NCI-H510A treated with DMSO at 0.1 percent for 48 hours (cell line): ENCODE measurements around the gene CBX8.
A peak's percentile ranks its signal among the peaks of the same experiment; 100 is the strongest.
"Not testable (repeated sequence)": the region's sequence is repeated elsewhere in the genome, so short reads cannot be mapped to it uniquely, and the experiment has no call there.

Experiments used
- DNase-seq: peaks from one replicate; lab custom pipeline; 2025; lab: John Stamatoyannopoulos, UW

CBX8 gene

DNA sequence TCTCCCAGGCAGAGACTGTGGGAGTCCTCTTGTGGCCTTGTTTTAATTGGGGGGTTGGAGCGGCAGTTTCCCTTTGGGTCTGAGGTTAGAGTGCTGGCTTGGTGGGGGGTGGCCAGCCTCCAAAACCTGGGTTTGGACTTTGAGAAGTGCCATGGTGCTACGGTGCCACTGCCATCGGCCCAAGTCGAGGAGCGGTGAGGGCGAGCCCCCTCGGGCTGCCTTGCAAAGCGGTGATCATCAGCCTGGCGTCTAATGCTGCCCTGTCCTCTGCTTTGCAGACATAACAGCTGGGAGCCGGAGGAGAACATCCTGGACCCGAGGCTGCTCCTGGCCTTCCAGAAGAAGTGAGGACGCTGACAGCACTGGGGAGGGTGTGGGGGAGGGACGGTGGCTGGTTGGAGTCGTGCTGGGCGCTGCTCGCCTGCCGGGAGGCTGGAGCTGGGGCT, 17.8 kb downstream of the CBX8 start:
- no peak for DNase-seq

DNA sequence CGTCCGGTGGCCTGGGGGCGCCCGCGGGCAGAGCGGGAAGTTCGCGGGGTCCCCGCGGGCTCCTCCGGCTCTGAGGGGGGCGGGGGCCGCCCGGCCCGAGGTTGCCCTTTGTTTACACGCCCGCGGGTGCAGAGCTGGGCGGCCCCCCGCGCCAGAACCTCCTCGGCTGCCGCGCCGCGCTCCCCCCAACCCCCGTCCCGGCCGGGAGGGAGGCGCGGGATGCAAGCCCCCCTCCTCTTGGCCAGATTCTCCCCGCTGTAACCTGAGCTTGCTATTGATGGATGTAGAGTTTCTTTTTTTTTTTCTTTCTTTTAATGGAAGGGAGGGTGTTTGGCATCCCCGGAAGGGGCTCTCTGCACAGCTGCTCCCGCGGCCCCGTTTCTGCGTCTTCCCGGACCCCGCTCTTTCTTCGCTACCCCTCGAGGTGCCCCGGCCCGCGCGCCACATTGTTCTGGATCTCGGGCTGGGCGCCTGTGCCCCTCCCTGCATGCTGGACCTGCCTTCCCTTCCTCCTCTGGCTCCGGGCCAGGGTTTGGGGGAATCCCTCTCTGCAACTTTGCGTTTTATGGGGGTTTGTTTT, 18.3 kb downstream of the CBX8 start:
- DNase-seq = peak; percentile 45

DNA sequence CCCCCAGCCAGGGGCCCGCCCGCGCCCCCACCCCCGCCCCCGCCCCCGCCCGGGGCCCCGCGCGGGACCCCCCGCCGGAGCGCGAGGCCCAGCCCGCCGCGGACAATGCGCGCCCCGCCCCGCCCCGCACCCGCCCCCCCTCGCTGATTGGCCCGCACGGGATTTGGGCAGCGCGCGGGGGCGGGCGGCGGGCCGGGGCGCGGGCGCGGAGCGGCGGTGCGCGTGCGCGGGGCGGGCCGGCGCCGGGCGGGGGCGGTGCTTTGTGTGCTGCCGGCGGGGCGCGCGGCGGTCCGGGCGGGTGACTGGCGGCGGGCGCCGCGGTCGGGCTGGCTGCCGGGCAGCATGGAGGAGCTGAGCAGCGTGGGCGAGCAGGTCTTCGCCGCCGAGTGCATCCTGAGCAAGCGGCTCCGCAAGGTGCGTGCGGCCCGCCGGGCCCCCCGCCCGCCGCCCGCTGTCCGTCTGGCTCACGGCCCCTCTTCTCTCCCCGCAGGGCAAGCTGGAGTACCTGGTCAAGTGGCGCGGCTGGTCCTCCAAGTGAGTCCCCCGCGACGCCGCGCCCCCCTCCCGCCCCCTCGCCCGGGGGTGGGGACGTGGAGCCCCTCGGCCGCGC, 18.9 kb downstream of the CBX8 start, which contains the start of gene CBX2:
Gene CBX2 (plus strand): TSS at position 255 of the 610 bp plus-strand sequence. CDS start 88 bp downstream, at position 343.
- peak; percentile 55 for DNase-seq

DNA sequence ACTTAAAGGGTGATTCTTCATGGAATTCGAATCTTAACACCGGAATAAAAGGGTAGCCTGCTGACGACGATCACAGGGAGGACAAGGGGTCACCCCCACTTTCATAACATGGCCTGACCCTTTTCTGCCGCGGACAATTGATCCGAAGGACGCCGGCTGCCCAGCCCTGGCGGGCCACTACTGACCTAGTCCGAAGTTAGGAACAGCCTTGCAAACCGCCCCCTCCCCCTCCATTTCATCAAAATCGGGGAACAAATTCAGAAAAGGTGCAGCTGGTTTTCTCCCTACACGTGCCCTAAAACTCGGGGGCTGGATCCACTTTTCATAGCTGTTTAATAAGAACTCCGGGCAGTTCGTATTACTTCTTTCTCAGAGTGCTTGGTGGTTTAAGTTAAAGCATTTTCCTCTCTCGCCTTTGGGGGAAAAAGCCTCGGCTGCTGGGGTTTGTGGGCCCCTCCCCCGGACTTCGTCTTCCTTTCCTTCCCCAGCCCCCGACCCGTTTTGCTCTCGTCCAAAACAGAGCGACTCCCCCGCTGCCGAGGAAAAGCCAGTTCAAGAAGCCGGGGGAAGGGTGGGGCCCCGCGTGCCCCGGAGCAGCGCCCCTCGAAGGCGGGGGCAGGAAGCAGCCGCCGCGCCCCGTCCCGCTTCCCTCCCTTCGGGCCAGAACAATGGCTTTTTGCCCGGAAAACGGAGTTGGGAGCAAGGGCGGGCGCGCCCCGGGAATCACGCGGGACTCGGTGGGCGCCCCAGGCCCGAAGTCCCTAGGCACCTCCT, 19.6 kb downstream of the CBX8 start:
- DNase-seq = no peak

DNA sequence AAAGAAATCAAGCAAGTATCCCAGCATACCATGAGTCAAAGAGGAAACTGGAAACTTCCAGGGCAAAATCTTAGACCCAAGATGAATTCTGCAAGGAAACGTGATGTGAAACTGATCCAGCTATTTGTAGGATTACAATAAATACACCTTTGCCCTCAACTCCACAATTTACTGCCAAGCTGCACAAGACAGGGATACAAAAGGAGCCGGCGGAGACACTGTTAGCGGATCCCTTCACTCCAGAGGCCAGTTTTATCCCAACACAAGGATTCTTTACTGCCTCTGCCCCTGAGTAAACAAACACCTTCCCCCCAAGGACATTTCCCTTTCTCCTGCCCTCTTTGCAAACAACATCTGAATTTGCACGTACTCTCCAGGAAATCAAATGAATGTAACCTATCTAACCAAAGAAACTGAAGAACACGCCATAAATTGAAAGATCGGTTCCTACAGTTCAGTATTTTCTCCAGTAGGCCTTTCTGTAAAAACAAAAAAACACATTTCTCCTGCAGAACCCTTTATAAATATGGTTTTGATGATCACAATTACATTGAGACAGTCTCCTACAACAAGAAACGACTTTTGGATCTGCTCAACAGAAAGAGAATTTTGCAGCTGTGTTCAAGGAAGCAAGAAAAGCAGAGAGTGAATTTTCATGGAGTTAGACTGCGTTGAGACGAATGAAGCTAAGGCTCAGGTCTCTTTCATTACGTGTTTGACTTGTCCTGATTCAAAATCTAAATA, 20.3 kb downstream of the CBX8 start:
- DNase-seq = no peak

DNA sequence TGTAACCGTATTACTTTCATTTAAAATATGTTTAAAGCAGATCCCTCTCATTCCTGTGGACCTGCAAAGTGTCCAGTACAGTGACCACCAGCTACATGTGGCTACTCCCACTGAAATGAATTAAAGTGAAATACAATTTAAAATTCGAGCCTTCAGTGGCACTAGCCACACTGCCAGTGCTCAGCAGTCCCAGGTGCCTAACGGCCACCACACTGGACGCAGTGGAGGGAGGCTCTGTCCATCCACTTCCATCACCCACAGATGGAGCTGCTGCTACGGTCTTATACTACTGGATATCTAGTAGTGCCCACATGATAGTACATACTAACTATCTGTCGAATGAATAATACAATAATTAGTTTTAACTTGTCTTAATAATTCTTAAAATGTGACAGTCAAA, 21.2 kb downstream of the CBX8 start:
- no peak for DNase-seq

DNA sequence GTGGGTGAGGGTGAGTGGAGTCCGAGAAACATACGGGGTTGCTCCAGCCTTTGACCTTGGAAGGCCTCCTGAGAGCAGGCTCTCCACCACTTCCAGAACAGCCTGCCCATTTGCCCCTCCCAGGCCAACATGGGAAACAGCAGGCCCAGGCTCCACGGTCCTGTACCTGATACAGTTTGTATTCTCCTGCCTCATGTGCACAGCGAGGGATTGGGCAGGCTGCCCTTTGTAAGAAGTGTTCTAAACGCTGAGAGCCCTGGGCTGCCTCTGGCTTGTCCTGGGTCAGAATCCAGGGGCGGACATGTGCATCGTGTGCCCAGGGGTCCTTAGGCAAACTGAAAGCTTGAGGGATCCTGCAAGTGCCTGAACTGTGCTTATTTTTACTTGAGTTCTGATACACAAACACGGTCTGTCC, 22.3 kb downstream of the CBX8 start:
- DNase-seq = no peak

DNA sequence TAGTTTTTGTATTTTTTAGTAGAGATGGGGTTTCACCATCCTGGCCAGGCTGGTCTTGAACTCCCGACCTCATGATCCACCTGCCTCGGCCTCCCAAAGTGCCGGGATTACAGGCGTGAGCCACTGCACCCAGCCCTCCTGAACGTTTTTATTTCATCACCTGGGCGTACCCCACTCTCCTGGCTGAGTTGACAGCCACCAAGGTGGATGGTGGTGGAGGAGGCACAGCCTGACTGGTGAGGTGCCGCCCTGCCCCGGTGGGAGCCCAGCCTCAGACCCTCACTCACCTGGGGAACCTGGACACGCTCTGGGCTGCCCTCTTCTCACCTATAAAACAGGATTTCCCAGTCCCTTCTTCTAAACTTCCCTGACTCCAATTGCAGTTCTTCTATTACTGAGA, 24.2 kb downstream of the CBX8 start:
- DNase-seq = not testable (repeated sequence)

DNA sequence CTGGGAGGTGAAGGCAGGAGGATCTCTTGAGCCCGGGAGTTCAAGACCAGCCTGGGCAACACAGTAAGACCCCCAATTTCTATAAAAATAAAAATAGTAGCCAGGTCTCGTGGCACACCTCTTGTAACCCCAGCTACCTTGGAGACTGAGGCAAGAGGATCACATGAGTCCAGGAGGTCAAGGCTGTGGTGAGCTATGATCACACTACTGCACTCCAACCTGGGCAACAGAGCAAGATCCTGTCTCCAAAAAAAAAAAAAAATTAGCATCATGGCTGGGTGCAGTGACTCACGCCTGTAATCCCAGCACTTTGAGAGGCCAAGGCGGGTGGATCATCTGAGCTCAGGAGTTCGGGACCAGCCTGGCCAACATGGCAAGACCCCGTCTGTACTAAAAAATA, 25.6 kb downstream of the CBX8 start:
- no peak for DNase-seq

DNA sequence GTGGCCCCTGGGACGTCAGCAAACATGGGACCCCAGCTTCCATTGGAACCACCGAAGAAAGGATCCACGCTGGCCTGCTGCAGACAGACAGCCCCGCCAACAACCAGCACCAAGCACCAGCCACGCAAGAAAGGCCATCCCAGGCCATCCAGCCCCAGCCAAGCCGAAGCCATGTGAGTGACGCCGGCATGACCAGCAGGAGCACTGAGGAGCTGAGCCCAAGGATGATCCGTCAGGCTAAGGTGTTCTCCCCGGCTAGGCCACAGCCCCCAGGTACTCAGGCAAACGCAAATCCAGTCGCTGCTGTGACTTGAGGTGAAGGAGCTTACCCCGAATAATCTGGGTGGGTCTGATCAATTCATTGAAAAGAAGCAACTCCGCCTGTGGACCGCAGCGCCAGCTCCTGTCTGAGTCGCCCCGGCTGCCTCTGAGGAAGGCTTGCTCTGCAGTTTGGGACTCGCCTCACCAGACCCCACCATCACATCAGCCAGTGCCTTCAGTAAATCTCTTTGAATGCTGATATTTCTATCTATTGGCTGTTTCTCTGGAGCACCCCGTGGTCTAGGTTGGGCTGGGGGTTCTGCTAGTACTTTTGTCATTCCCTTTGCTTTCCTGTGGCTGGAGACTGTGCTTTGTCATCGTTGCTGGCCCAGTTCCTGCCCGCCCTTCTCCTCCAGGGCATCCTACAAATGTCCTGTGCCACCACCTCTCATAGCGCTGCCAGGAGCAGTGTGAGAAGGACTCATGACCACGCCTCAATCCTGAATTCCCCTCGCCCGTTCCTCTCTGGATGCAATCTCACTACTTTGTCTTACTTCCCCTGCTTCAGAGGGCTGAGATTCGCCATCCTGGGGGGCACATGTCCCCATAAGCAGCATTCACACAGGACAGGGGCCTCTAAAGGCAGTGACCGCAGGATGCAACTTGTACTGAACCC, 27.0 kb downstream of the CBX8 start:
- DNase-seq = no peak

DNA sequence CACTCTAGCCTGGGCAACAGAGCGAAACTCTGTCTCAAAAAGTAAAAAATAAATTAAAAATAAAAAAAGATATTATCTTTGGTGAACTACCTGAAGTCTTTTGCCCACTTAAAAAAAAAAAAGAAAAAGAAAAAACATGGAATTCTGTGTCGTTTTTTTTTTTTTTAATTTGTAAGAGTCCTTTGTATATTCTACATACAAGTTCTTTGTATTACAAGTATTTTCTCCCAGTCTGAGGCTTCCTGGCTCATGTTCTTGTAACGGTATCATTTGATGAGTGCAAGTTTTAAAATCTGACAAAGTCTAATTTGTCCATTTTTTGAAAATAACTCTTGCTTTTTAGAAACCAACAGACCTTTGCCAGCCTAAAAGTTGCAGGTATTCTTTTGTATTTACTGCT, 31.2 kb downstream of the CBX8 start:
- no peak for DNase-seq

DNA sequence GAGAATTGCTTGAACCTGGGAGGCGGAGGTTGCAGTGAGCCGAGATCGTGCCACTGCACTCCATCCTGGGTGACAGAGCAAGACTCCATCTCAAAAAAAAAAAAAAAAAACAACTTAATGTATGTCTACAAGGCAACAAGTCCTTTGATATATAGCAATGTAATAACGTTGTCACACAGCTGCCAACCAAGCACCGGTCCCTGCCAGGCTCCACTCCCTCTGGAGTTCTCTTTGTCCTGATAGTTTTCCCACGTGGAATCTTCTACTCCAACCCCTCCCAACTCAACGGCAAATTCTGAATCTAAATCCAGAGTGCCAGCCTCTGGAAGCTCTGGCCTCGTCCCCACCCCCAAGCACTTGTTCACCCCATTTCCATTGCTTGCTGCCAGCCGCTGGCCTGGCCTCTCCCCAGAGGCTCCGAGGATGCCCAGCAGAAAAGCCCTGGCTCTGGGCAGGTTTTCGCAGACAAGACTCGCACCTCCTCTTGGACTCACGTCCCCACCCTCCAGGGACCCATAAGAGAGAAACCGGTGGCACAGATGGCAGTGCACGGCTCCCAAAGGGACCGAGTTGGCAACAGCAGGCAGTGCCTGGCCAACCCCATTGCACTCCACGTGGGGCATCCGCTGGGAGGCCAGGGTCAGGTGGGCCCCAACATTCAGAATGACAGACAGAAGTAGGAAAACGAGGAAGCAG, 34.8 kb downstream of the CBX8 start:
- no peak for DNase-seq

DNA sequence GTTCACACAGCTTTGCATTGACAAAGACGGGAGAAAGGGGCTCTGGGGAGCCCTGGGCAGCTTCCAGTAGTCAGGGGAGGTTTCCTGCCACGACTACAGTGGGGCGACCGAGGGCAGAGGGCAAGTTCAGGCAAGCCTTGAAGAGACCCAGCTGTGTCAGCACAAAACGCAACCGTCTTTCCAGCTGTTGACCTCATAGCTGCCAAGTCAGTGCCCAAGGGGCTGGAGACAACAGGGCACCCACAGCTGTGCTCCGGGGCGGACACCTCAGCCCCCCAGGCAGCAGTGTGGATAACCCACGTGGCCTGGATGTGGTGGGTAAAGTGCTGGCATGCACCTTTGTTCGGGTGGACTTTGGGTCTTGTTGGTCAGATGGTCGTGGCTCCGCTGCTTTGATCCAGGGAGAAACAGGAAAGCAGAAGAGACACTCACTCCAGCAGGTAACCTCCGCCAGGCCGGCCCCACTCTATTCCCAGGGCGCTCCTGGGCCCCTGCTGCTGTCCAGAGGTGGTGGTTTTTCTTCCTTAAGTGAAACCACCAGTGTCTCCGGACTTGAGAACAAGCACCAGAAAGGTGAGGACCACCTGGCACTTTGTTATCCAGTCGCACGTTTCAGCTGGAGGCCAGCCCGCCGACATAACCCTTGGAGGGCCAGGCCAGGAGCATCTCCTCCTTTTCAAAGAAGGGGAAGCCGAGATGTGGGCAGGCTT, 36.5 kb downstream of the CBX8 start:
- no peak for DNase-seq

DNA sequence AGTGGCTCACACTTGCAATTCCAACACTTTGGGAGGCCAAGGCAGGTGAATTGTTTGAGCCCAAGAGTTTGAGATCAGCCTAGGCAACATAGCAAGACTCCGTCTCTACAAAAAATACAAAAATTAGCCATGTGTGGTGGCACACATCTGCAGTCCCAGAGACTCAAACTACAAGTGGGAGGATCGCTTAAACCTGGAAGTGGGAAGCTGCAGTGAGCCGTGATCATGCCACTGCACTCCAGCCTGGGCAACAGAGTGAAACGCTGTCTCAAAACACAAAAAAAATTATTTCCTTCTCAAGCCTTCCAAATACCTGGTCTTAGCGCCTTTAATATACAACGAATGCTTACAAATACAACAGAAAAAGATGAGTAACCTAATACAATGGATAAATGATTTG, 38.6 kb downstream of the CBX8 start:
- no peak for DNase-seq

DNA sequence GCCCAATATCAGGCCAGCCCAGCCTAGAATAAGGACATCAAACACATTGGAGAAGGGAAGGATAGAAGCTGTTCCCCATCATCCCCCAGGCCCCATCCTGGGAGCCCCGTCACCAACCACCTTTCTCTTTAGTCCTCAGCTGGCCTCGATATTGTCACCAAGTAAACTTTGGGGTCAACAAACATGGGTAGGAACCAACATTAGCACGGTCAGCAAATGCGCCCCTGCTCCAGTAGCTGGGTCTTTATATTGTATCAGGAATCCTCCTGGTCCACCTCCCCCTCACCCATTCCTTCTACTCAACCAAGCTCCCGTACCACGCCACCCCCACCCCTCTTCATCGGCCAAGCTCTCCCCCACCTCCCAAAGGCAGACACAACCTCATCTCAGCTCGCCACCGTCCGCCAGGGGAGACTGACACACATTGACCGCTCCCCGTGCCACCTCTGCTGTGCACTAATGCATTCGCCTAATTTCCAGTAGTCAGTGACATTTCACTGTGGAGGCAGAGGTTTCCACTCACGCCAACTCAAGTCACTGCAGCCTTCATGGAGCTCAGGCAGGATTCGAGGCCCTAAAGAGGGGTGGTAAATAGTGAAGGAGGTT, 39.6 kb downstream of the CBX8 start:
- DNase-seq = no peak

DNA sequence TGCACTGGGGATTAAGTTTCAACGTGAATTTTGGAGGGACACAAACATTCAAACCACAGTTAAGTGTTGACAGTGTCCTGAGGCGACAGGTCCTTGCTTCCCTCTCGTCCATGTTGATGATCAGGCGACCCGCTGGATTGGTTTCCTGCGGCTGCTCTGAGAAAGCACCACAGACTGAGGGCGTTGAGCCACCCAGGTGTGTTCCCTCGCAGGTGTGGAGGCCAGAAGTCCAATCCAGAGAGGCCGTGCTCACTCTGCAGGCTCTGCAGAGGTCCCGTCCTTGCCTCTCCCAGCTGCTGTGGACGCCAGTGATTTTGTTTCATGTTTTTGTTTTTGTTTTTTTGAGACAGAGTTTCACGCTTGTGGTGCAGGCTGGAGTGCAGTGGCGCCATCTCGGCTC, 41.3 kb downstream of the CBX8 start:
- no peak for DNase-seq

DNA sequence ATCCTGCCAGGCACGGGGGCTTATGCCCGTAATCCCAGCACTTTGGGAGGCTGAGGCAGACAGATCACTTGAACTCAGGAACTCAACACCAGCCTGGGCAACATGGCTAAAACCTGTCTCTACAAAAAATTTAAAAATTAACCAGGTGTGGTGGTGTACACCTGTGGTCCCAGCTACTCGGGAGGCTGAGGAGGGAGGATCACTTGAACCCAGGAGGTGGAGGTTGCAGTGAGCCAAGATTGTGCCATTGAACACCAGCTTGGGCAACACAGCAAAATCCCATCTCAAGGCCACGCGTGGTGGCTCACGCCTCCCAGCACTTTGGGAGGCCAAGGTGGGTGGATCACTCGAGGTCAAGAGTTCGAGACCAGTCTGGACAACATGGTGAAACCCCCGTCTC, 42.0 kb downstream of the CBX8 start:
- DNase-seq = not testable (repeated sequence)

DNA sequence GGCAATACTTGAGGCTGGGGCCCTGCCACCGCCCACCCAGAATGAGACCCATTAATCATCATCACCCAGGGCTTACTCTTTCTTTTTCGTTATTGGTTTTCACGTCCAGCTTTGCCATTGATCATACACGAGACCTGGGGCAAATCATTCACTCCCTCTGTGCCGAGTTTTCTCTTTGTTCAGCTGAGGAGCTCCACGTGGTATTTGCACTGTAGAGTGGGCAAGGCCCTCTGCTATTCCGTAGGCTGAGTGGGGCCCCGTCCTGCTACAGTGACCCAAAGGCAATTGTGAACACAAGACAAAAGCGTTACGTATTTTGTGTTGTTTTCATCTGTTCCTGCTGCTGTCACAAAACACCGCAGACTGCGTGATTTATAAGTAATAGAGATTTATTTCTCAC, 42.5 kb downstream of the CBX8 start:
- DNase-seq = no peak

DNA sequence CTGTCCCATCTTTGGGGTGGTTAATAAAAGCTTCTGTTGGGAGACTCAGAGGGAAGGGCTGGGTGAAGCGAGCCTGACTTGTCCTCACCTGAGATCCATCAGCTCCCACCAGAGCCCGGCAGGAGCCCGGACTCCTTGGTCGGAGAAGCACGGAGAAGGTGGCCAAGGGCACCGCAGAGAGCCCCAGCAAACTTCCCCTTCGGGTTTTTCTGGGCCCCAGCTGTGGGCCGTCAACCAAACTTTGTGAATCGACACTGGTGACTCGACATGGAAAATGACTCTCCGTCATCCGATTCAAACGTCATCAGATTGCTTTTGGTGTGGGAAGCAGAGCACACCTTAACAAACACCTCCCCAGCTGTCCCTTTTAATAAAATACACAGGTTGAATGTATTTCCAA, 44.7 kb downstream of the CBX8 start:
- no peak for DNase-seq
